Skin of body (tissue), 2 donors: ENCODE data around the gene STOML1. TPM values are rescaled to one million over a fixed set of nuclear protein-coding genes. Genes with fewer than 3 reads are reported as not detected.
"Not testable (repeated sequence)": the region's sequence is repeated elsewhere in the genome, so short reads cannot be mapped to it uniquely, and the experiment has no call there.

Experiments
- DNase-seq: peaks from one replicate; lab custom pipeline; 2025; lab: John Stamatoyannopoulos, UW
- total RNA-seq: library from RNA; depleted of rRNA; stranded (reverse); fragments of >200 nt; gene quantifications from one replicate; pipeline ENCODE4 v1.2.3, GENCODE V29; 2014

The STOML1 gene
- total RNA-seq, 1 donor from 2014 or later = 7.8 TPM

DNA sequence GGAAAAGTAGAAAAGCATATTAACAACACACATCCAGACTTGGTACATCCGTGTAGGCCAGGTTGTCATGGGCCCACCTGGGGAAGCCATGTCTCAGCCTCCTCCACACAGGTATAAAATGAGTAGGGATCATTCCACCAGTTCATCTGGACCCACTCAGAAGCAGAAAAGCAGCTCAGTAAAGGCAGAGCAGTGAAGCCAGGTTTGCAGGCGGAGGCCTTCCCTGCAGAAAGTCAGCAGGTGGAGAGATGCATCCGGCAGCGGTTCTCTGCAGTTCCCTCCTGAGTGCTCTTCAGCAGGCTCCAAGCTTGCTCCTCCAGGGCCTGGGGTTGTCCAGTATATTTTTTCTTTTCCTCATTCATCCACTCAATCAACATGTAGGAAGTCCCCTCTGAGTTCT, 43.7 kb downstream of the STOML1 start:
- DNase-seq = no peak

DNA sequence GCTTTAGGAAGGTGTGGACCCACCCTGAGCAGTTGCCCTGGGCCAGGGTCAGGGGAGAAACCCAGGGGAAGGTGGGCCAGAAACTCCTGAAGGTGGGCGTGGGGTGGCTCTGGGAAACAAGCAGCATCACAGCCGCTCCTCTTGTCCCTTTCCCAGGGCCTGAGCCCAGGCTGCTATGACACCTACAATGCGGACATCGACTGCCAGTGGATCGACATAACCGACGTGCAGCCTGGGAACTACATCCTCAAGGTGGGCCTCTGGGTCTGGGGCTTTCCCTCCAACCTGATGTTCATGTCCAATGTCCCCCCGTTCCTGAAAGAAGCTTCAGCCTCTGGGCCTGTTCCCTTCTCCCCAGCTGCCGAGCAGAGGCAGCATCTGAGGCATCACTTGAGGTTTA, 44.4 kb downstream of the STOML1 start:
- DNase-seq = no peak

DNA sequence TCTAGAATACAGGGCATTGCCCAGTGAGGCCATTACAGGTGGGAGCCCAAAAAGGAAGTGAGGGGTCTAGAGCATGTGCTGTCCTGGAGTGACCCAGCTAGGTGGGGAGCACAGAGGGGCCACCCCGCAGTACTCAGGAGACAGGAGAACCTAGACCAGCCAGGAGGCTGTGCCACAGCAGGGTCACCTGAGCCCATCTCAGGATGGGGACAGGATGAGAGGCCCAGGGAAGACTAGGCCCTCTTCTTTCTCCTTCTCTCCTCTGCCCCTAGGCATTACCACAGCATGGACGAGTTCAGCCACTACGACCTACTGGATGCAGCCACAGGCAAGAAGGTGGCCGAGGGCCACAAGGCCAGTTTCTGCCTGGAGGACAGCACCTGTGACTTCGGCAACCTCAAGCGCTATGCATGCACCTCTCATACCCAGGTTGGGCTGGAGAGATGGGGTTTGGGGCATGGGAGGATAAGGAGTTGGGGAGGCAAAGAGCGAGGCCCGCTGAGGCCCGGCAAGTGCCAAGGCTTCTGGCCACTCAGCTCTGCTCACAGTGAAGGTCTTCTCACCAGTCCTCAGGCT, 45.2 kb downstream of the STOML1 start:
- no peak for DNase-seq

DNA sequence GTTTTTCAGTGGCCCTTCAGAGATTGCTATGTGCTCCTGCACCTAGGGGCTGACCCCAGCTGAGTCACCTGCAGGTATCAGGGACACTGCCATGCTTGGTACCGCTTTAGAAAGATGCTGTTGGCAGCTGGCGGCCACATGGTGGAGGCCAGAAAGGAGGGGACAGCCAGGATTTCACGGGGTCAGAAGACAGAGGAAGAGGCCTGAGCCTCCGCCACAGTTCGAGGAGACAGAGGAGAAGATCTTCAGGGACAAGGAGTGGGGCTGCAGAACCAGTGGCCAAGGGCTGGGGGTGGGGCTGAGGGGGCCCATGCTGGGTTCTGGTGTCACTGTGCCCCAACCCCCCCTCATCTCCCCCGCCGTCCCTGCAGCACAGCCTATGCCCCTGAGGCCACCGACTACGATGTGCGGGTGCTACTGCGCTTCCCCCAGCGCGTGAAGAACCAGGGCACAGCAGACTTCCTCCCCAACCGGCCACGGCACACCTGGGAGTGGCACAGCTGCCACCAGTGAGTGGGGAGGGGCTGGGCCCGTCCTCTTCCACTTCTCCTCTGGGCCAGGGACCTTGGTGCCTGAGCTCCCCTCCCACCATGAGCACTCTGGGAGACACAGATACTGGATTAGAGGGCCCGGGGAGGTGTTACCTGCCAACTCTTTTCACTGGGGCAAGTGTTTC, 45.9 kb downstream of the STOML1 start:
- no peak for DNase-seq

DNA sequence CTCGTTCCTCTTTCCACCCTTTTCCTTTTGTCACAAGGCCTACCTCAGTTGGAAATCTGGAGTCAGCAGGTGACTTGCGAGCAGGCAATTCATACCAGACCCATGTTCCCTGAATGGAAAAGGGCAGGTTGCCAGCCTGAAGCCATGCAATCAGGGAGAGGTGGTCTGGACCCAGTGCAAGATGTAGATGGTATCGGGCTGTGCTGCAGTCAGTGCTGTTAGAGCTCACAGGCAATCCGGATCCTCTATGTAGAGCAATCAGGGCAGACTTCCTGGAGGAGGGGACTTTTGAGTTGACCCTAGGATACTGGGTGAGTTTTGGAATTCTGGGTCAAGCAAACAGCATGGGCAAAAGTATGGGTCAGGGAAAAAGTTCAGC, 47.0 kb downstream of the STOML1 start:
- no peak for DNase-seq

DNA sequence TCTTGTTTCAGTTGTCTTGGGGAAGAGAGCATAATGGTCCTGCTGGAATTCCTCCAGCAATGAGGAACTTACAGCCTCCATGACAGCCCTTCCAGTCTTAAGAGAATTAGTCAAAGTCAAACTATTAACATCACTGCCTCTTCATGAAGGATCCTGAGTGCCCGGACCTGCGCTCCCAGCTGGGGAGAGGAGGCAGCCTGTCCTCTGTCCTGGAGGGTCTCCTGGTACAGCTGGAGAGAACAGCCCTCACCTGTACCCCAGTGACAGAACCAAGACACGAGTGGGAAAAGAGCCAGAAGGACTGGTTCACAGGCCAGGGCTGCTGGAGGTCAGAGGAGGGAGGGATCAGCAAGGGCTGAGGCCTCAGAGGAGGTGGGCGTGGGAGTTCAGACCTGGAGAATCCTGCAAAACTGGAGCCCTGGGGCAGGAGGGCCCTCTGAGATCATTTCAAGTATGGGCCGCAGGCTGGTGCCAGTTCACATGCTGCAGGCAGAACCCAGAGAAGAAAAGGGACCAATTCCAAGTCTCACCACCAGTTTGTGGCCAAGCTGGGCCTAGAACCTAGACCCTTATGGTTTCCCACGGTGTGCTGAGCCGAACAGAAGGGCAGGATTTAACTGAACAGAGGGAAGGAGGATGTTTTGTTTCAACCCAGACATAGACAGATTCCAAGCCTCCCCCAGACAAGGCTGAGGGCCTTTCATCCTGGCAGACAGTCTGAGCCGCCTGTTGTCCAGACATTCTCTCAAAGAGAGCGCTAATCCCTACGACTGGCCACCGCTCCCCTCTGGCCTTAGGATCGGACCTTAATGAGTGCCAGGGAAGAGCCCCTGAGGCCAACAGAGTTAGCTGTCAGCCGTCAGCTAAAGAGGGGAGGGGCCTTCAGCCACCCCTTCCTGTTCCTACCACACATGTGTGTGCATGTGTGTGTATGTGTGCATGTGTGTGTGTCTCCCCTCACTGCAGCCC, 47.6 kb downstream of the STOML1 start:
- no peak for DNase-seq

DNA sequence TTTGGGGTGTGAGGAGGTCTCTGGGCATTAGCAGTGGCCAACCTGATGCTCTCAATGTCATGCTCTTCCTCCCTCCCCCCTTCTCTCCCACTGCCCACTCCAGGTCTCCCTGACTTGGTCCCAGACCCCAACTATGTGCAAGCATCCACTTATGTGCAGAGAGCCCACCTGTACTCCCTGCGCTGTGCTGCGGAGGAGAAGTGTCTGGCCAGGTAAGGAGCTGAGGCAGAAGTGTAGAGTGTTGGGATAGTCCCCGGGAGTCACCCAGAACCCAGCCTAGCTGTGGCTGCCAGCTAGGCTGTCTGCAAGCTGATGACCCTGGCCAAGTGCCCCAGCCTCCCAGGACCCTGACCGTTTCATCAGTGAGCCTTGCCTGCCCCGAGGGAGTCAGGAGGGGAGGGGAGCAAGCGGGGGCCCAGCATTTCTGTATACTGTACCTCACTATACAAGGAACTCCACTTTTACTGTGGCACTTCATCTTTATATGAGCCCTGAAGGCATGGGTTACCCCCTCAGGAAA, 49.3 kb downstream of the STOML1 start:
- no peak for DNase-seq

DNA sequence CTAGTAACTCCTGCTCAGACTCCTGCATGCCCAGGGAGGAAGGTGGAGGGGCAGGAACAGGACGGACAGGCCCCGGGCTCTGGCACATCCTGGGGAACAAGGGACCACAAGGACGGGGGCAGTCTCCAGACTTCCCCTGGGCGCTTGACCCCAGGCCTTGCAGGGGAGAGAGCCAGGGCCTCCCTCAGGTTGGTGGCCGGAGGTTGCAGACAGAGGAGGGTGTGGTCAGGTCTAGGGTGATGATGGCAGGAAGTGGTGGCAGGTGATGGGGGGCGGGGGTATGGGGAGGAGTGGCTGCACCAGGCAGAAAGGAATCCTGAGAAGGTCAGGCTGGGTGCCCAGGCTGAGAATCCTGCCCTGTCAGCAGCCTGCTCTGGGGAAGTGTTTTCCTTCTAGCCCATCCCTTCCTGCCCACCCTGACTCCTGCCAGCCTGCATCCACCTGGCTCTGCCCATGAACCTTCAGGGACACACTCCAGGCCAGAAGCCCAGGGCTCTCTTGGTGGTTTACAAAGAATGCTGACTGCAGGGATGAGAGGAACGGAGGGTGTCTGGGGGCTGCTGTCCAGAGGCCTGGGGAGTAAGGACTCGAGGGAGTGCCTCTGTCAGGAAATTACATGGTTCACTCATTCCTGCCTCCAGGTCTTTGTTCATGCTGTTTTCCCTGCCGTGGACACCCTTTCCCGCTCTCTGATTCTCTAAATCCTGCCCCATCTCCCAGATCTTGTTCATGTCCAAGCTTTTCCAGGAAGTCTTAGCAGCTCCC, 50.0 kb downstream of the STOML1 start:
- no peak for DNase-seq

DNA sequence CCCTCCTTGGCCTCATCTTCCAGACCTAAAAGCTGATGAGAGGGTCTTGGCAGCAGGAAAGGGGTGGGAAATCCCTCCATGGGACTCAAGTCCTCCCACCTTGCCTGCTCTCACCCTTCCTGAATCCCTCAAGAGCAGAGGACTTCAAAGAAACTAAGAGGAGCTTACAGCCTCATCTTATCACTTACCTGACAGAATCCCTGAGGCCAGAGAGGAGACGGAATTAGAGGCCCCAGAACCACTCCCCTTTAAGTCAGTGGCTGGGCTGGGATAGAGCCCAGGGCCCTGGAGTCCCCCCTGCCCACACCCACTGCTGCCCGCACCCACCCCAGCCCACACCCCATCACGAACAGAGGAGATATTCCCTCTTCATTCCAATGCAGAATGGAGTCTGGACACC, 50.6 kb downstream of the STOML1 start:
- DNase-seq = no peak

DNA sequence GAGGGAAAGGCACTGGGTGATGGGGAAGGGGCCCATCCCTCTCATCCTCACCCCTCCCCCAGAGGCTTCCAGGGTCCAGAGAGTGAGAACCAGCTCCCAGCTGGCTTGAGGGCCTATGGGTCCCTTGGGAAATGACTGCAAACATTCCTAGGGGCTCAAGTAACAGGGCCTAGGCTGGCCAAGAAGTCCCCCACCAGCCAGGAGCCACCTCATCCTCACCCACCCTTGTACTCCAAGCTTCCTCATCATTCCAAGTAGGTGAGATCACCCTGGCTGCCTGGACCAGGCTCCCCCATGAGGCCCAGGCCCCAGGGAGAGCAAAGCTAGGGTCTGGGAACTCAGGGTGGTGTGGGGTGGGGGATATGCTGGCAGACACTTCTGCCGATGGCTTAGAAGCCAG, 51.1 kb downstream of the STOML1 start:
- no peak for DNase-seq

DNA sequence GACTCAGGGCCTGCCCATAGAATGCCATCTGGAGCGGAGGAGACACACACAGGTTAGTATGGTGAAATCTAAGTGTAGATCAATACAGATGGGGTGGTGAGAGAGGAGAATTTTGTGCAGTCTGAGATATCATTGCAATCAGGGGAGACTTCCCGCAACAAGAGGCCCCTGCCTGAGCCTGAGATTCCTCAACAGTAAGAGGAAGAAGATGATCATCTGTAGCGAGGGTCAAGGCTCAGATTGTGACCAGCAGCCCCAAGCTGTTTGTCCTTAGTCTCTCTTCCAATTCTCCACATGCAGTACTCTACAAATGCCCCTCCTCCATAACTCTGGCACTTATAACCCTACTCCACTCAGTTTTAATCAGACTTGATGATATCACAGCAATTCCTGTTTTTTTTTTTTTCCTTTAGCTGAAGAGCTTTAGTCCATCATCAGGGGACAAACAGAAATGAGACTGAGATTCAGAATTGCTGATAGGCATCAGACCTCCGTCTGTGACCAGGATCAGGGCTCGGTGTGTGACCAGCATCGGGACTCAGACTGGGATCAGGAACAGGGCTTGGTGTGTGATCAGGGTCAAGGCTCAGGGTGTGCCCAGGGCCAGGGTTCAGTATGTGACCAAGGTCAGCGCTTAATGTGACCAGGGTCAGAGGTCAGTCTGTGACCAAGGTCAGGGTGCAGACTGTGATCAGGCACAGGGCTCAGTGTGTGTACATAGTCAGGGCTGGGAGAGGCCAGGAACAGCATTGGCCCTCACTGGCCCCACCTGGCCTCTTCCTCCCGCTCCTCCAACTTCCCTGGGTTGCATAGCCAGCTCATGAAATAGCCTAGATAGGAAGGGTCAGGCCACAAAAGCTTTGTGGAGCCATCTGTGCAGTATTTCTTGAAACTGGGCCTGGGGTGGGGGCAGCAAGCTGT, 51.8 kb downstream of the STOML1 start:
- peak; percentile 36 for DNase-seq

DNA sequence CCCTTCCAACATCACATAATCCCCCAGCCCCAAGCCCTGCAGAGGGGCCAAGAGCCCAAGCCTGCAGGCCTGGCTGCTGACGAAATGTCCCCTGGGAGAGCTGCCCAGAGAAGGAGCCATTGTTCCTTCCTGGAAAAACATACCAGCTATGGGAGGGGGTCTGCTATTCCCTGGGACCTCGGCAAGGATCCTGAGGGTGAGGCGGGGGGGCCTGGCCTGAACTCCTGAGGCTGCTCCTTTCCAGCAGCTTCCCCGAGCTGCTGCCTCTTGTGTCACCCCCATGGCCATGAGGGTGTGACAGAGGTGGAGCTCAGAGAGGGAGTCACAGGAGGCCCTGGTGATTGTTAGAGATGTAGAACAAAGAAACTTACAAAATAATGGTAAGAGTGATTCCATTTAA, 53.0 kb downstream of the STOML1 start:
- no peak for DNase-seq

DNA sequence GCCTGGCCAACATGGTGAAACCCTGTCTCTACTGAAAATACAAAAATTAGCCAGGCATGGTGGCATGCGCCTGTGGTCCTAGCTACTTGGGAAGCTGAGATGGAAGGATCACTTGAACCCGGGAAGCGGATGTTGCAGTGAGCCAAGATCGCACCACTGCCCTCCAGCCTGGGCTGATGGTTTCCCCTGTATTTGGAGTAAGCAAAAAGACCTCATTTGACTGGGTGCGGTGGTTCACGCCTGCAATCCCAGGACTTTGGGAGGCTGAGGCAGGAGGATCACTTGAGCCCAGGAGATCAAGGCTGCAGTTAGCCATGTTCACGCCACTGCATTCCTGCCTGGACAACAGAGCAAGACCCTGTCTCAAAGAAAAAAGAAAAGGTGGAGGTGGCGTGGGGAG, 53.6 kb downstream of the STOML1 start:
- not testable (repeated sequence) for DNase-seq

DNA sequence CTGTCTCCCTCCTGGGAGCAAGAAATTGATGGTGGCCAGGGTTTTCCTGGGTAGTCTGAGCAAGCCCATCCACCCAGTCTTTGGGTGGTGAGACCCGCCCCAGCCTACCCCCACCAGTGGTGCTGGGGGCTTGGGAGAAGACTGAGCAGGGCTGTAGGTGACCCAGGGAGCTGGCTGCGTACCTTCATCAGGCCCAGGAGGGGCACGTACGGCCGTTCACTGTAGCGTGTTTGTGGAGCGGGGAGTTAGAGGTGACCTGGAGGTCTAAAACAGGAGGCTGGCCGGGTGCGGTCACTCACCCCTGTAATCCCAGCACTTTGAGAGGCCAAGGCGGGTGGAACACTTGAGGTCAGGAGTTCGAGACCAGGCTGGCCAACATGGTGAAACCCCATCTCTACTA, 54.4 kb downstream of the STOML1 start:
- DNase-seq = no peak

DNA sequence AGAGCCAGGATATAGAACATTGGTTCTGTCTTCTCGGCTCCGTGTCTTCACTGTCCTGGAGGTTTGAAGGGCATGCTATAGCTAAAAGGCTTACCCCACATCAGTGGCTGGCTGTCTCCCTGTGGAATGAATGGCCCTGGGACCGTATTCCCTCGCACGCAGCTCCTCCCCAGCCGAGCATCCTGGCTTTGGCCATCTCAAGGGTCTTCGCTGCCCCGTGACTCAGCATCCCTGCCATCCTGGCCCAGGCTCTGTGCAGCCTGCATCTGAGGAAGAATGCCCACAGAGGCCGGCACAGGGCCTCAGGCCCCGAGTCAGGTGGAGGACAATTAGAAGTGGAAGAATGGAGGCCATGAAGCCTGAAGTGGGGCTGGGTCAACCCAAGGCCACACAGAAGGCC, 54.8 kb downstream of the STOML1 start:
- no peak for DNase-seq

DNA sequence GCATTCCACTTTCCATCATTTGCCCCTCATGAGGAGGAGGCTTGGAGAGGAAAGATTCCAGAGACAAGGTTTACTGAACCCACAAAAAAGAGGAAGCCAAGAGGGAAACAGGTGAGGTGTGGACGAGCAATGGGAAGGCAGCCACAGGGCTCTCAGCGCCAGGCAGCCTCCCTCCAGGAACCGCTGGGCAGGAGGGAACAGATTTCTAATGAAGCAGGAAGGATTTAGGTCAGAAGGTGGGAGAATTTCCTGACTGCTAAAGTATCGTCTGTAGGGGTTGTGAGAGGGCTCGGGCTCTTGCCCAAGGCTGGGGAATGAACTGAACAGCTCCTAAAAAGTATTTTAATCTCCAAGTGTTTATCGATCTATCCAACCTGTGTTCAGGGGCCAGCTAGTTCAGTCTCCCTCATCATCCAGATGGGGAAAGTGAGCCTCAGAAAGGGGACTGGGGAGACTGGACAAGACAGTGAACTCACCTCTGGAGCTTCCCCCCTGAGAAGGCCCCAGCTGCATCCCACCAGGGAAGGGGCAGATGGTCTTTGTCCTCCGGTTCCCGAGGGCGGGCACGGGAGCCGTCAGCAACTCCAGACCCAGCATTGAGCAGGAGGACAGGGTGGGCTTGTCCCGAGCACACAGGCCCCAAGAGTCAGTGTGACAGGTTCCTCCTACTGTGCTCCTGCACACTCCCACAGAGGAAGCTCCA, 55.4 kb downstream of the STOML1 start:
- DNase-seq = no peak

DNA sequence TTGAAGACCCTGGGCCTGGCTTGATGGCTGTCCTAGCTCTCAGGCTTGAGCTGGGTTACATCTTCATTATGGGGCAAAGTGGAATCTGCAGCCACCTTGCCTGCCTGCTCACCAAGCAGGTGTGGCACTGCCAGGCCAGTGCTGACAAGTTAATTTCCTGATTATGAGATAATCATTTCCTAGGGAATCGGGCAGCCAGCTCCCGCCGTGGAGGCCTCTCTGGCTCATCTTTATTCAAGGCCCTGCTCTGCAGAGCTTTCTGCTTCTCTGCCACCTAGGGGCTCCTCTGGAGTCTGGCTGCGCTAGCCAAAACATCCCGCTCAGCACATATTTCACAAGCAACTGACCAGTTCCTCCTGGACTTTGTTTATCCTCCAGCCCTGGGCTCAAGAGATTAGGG, 55.9 kb downstream of the STOML1 start:
- DNase-seq = no peak

DNA sequence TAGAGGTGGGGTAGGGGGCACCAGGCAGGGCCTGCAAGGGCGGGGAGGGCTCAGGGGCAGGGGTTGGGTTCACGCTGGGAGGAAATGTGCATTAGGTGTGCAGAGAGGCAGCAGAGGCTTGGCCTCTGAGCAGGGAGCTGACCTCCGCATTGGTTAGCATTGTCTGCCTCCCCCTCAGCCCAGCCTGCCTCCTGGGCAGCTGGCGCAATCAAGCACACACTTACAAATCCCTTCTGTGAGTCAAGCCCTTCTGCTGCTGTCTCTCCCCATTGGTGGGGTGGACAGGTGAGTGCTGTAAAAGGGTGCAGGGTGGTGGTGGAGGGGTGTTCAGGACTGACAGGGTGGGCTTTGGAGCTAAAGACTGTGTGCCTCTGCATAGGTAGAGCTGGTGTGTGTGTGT, 56.5 kb downstream of the STOML1 start:
- no peak for DNase-seq

DNA sequence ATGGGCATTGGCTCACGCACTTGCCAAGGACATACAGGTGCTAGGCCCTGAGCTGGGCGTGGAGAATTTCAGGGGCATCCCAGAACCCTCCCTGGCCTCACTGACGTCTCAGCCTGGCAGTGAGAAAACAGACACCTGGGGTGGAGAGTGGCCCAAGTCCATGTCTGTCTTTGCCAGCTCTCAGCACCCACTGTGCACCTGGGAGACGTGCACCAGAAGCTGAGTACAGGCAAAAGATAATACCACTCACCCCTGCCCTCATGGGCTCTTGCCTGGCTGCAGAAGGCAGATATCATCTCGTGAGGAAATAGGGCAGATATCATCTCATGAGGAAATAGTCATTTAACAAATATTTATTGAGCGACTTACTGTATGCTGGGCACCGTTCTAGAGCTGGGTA, 57.8 kb downstream of the STOML1 start:
- no peak for DNase-seq
